GM12878 (cell line): ENCODE data around the gene VSIG10. TPM values are rescaled to one million over a fixed set of nuclear protein-coding genes. Genes with fewer than 3 reads are reported as not detected.

Source experiments
- ATAC-seq: fragments of 200-7000 bp; cut with Tn5 transposase; 3 replicates; pipeline ENCODE4 v1.9.1; 2020; ENCODE audit warnings: mild to moderate bottlenecking, moderate library complexity
- BruUV-seq: library from RNA; stranded (reverse); fragments of 400-500 nt; replicated peaks from 2 replicates; lab custom pipeline; 2021; lab: Mats Ljungman, UMichigan
- CTCF ChIA-PET: fragments of 300-600 bp; sonication (Branson Sonifier 250); formaldehyde crosslinking; extraction: SDS; loops from one replicate; lab custom pipeline; 2021; ENCODE audit warnings: inconsistent platforms; lab: Yijun Ruan, JAX
- POLR2A ChIA-PET: fragments of 350-600 bp; formaldehyde crosslinking; extraction: SDS; loops from one replicate; lab custom pipeline; 2021; ENCODE audit warnings: inconsistent platforms; lab: Charles Lee
- RAD21 ChIA-PET: fragments of 300-600 bp; sonication (Branson Sonifier 250); formaldehyde crosslinking; loops from one replicate; lab custom pipeline; 2023; ENCODE audit warnings: antibody characterized with exemption; ENCODE audit not compliant: unreplicated experiment; lab: Charles Lee
- SMC1A ChIA-PET: fragments of 300-600 bp; sonication (Branson Sonifier 250); formaldehyde crosslinking; loops from one replicate; lab custom pipeline; 2023; ENCODE audit not compliant: unreplicated experiment, uncharacterized antibody; lab: Charles Lee
- DNase-seq: peaks from one replicate; pipeline ENCODE4 v3.0.0-alpha.2; 2011; ENCODE audit warnings: low read depth, low spot score
- FAIRE-seq: peaks from 3 replicates; lab custom pipeline; 2011; peaks lifted over from hg19 to GRCh38; lab: Jason Lieb, UNC
- H2AFZ ChIP-seq: 2 replicates; pipeline ENCODE4 v1.6.0; 2011; ENCODE audit warnings: low read depth, low read length, control low read depth; ENCODE audit not compliant: control insufficient read depth
- H3K27ac ChIP-seq: 2 replicates; pipeline ENCODE4 v1.5.1; 2011; ENCODE audit warnings: control low read depth; ENCODE audit not compliant: control insufficient read depth, insufficient read depth
- H3K27me3 ChIP-seq, 2 experiments: replicated peaks in 1 of 2; 2 replicates each; pipeline versions ENCODE4 v1.6.0 to v1.6.1; 2011; ENCODE audit warnings: low read length in 1 of 2; ENCODE audit not compliant: control insufficient read depth in 2 of 2, insufficient read depth in 2 of 2
- H3K36me3 ChIP-seq, 2 experiments: 2 replicates each; pipeline ENCODE4 v1.5.1; 2011; ENCODE audit warnings: low read length in 1 of 2; ENCODE audit not compliant: control insufficient read depth in 2 of 2, insufficient read depth in 2 of 2
- H3K4me1 ChIP-seq: 2 replicates; pipeline ENCODE4 v1.6.1; 2011; ENCODE audit warnings: mild to moderate bottlenecking, low read length, moderate library complexity, mixed read lengths; ENCODE audit not compliant: control insufficient read depth, insufficient read depth
- H3K4me2 ChIP-seq: 2 replicates; pipeline ENCODE4 v1.6.0; 2011; ENCODE audit warnings: control low read depth; ENCODE audit not compliant: control insufficient read depth, insufficient read depth
- H3K4me3 ChIP-seq: fragments of 200-600 bp; sonication (generic); 2 replicates; pipeline ENCODE4 v1.5.1; 2016
- H3K79me2 ChIP-seq: 2 replicates; pipeline ENCODE4 v1.6.0; 2011; ENCODE audit warnings: low read length; ENCODE audit not compliant: control insufficient read depth, insufficient read depth
- H3K9ac ChIP-seq: 2 replicates; pipeline ENCODE4 v1.8.0; 2011; ENCODE audit warnings: low read length, control low read depth, mixed read lengths; ENCODE audit not compliant: control insufficient read depth, insufficient read depth
- H3K9me3 ChIP-seq: replicated peaks from 3 replicates; pipeline ENCODE4 v1.5.1; 2011; ENCODE audit warnings: mild to moderate bottlenecking, low read length; ENCODE audit not compliant: control insufficient read depth, insufficient read depth
- H4K20me1 ChIP-seq: 2 replicates; pipeline ENCODE4 v1.6.0; 2011; ENCODE audit not compliant: control insufficient read depth, insufficient read depth
- ASH2L ChIP-seq: fragments of 300-600, 200-600 bp; sonication (generic); IDR thresholded peaks from 2 replicates; pipeline ENCODE4 v1.6.1; 2017; ENCODE audit warnings: low read depth, mild to moderate bottlenecking, borderline replicate concordance
- E2F4 ChIP-seq: IDR thresholded peaks from 2 replicates; pipeline ENCODE4 v1.6.1; 2012; ENCODE audit warnings: low read depth, low read length, improper control_type of control experiment
- EP300 ChIP-seq, 2 experiments: fragments of 150-350 bp in 1 of 2; IDR thresholded peaks; 2 replicates each; pipeline ENCODE4 v1.6.1; 2011 to 2012; ENCODE audit warnings: low read depth in 2 of 2, low read length in 2 of 2, borderline replicate concordance in 1 of 2, improper control_type of control experiment in 1 of 2, inconsistent platforms in 1 of 2; ENCODE audit not compliant: control insufficient read depth in 1 of 2
- MTA3 ChIP-seq: IDR thresholded peaks from 2 replicates; pipeline ENCODE4 v1.6.1; 2012; ENCODE audit warnings: low read length, inconsistent platforms, borderline replicate concordance
- MYB ChIP-seq: fragments of 150-350 bp; IDR thresholded peaks from 2 replicates; pipeline ENCODE4 v1.6.1; 2014; ENCODE audit warnings: mild to moderate bottlenecking, low read depth, low read length, borderline replicate concordance
- NFYB ChIP-seq: IDR thresholded peaks from 2 replicates; pipeline ENCODE4 v1.6.1; 2011; ENCODE audit warnings: low read depth, mild to moderate bottlenecking, low read length, improper control_type of control experiment, moderate library complexity; ENCODE audit not compliant: insufficient read depth
- PML ChIP-seq: IDR thresholded peaks from 2 replicates; pipeline ENCODE4 v1.6.1; 2012; ENCODE audit warnings: low read length, inconsistent platforms
- POLR2A ChIP-seq: IDR thresholded peaks from 2 replicates; pipeline ENCODE4 v1.6.1; 2011; ENCODE audit warnings: low read depth, mild to moderate bottlenecking, low read length
- RB1 ChIP-seq: fragments of 450-650 bp; formaldehyde crosslinking; IDR thresholded peaks from 2 replicates; pipeline ENCODE4 v1.6.1; 2017; ENCODE audit warnings: mild to moderate bottlenecking, borderline replicate concordance
- ZBTB11 ChIP-seq: fragments of 450-650 bp; formaldehyde crosslinking; IDR thresholded peaks from 2 replicates; pipeline ENCODE4 v1.5.0; 2022; ENCODE audit warnings: mild to moderate bottlenecking, missing genetic modification characterization
- WGBS: methylation state at CpG from one replicate; pipeline ENCODE4 v1.1.6; 2016; ENCODE audit warnings: low lambda C conversion rate; ENCODE audit not compliant: insufficient replicate concordance, insufficient coverage; ENCODE audit errors: missing lambda C conversion rate; 5-methylcytosine and 5-hydroxymethylcytosine counted together
- in situ Hi-C: fragments of 300-500 bp; cut with MboI; formaldehyde crosslinking; loops from 9 replicates; pipeline ENCODE4 v1.14.3; 2018; ENCODE audit warnings: mixed read lengths
- intact Hi-C: fragments of 100-400 bp; cut with micrococcal nuclease; formaldehyde crosslinking; loops from one replicate; pipeline ENCODE4 v1.14.2; 2022; ENCODE audit not compliant: unreplicated experiment
- polyA plus RNA-seq, 11 experiments: library from polyadenylated mRNA; depleted of rRNA in 4 of 11; unstranded in 6 of 11; stranded (reverse) in 5 of 11; fragments of >200 nt; fragmentation: Nextera tagmentation in 4 of 11; fragmentation: Illumina TruSeq in 1 of 11; extraction: Ambion mirVana in 4 of 11; extraction: Trizol in 1 of 11; gene quantifications; 1 replicate in 1 of 11; 2 replicates in 10 of 11; pipeline versions ENCODE4 v1.2.1 to v1.2.3, GENCODE V29; 2011 to 2016; ENCODE audit warnings: inconsistent platforms in 2 of 11, missing spikeins in 2 of 11, low read depth in 1 of 11
- total RNA-seq, 4 experiments: library from RNA; depleted of rRNA in 3 of 4; stranded (reverse); fragments of >200 nt in 3 of 4; fragmentation: Illumina TruSeq in 1 of 4; extraction: Trizol in 1 of 4; gene quantifications; 2 replicates each; pipeline versions ENCODE4 v1.2.1 to v1.2.3, GENCODE V29; 2013 to 2021

VSIG10 gene
- total and polyA plus RNA-seq, 10 of the 15 experiments (the other 5 are each of a cell fraction or from before 2014, with no cell fraction given): 3.4 to 10.2 (median 5.8) TPM

- RAD21 ChIA-PET: interaction anchor here (0.8 to 4.2 kb wide), 6 partner anchors 8 to 198 kb away, joined by 3 to 44 read pairs (median 4); no protein-coding TSS in a partner anchor
- H3K4me2 ChIP-seq: no peak overlapping the region
- FAIRE-seq: no peak
These were observed 47.7 kb downstream of the VSIG10 start for GRCh38 chr12:118055865-118056773.

More at GRCh38 chr12:118055865-118056773, 47.7 kb downstream of the VSIG10 start:
- CTCF ChIA-PET: interaction anchor here (0.6 to 6.1 kb wide), 16 partner anchors 10 to 256 kb away, joined by 3 to 72 read pairs (median 4); partner anchors contain the start of gene RFC5
- H3K79me2 ChIP-seq: peaks cover 19% of the 10 kb centered on the region
- no peak overlapping the region for H3K4me3 ChIP-seq
- no peak overlapping the region for H3K27ac ChIP-seq
- intact Hi-C loops: loop anchor here (1.0 to 2.0 kb wide), 3 partner anchors 36 to 181 kb away; partner anchors contain the start of gene RFC5
- no peak for ATAC-seq
- no peaks in the 10 kb centered on the region for H3K9me3 ChIP-seq
- no peak for DNase-seq
- no peaks in the 10 kb centered on the region for H3K4me1 ChIP-seq
- no peak for TF ChIP-seq E2F4
- TF ChIP-seq RB1: no peak
- no peak for TF ChIP-seq MYB
- TF ChIP-seq MTA3: no peak
- no peak for TF ChIP-seq POLR2A
- no peak for TF ChIP-seq PML
- no peak for TF ChIP-seq NFYB
- TF ChIP-seq EP300 (IDR thresholded peaks at IDR 0.05; ENCODE audit: borderline replicate concordance in 1 of 2, control insufficient read depth in 1 of 2, low read depth in 2 of 2, low read length in 2 of 2): no peak
- no peak for TF ChIP-seq ZBTB11
- no peak for TF ChIP-seq ASH2L
- no peaks in the 10 kb centered on the region for H3K27me3 ChIP-seq
- in situ Hi-C loops: loop anchor here (5.0 kb wide), 1 partner anchor 179 kb away; no protein-coding TSS in a partner anchor
- H2AFZ ChIP-seq: no peak overlapping the region
- H4K20me1 ChIP-seq: no peaks in the 10 kb centered on the region
- 84% methylated on average over 13 of the region's 13 CpGs for WGBS
- no TSS peak for BruUV-seq
- SMC1A ChIA-PET: interaction anchor here (0.5 to 4.6 kb wide), 8 partner anchors 11 to 322 kb away, joined by 3 to 28 read pairs (median 3); no protein-coding TSS in a partner anchor
- H3K9ac ChIP-seq: no peak overlapping the region
- POLR2A ChIA-PET: no interaction called here
- H3K36me3 ChIP-seq: peaks cover 0 to 1% of the 10 kb centered on the region in 2 experiments; a peak in 1 of 4 replicates
